ENCODE measurements around the gene OR2B3. TPM values are rescaled to one million over a fixed set of nuclear protein-coding genes. Genes with fewer than 3 reads are reported as not detected.
"Not testable (repeated sequence)": the region's sequence is repeated elsewhere in the genome, so short reads cannot be mapped to it uniquely, and the experiment has no call there.

The OR2B3 gene, protein sequence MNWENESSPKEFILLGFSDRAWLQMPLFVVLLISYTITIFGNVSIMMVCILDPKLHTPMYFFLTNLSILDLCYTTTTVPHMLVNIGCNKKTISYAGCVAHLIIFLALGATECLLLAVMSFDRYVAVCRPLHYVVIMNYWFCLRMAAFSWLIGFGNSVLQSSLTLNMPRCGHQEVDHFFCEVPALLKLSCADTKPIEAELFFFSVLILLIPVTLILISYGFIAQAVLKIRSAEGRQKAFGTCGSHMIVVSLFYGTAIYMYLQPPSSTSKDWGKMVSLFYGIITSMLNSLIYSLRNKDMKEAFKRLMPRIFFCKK
- total RNA-seq (2014; rRNA removed; shearing (Covaris generic)), result not detected in 2 replicates
- not detected in 2 replicates for polyA plus RNA-seq (2016; fragmentation: Nextera tagmentation; extraction: Ambion mirVana)

- Histone ChIP-seq H4K20me1 (ENCODE audit: insufficient read depth) (no peaks in the 10 kb centered on the region), H3K36me3 (ENCODE audit: low read depth) (no peaks in the 10 kb centered on the region), H3K27me3 (replicated peaks; ENCODE audit: insufficient read depth) (no peaks in the 10 kb centered on the region), H3K9me2 (ENCODE audit: insufficient read depth) (no peaks in the 10 kb centered on the region), H3K4me1 (ENCODE audit: insufficient read depth) (no peaks in the 10 kb centered on the region), H3K4me2 (ENCODE audit: unreplicated experiment) (no peak within 1 kb of the TSS), H3K9ac (no peak within 1 kb of the TSS), H2AFZ (no peak within 1 kb of the TSS), H3K9me3 (ENCODE audit: low read depth) (no peaks in the 10 kb centered on the region), H3F3A (ENCODE audit: insufficient read depth) (no peaks in the 10 kb centered on the region), H3K79me2 (ENCODE audit: insufficient read depth) (no peaks in the 10 kb centered on the region), H3K27ac (no peak within 1 kb of the TSS), H3K4me3 (no peak within 1 kb of the TSS)
- WGBS, 2 experiments (ENCODE audit: low coverage in 1 of 2, low lambda C conversion rate in 2 of 2, missing lambda C conversion rate in 2 of 2), result 40 to 42% methylated on average over 1 of the region's 1 CpG
- in situ Hi-C loops (cut with MboI), result no loop called here
- DNase-seq, result no peak
- no peak for TF ChIP-seq EZH2 (IDR thresholded peaks at IDR 0.05; ENCODE audit: insufficient read depth, poor library complexity, severe bottlenecking)
Measured at GRCh38 chr6:29087213-29087612, at the start of gene OR2B3. Gene OR2B3 (minus strand): TSS chr6:29087313. CDS start chr6:29087248, 65 bp downstream.

- Histone ChIP-seq H3K27me3 (replicated peaks; ENCODE audit: insufficient read depth) (no peaks in the 10 kb centered on the region), H2AFZ (no peak overlapping the region), H4K20me1 (ENCODE audit: insufficient read depth) (no peaks in the 10 kb centered on the region), H3K9me2 (ENCODE audit: insufficient read depth) (no peaks in the 10 kb centered on the region), H3K36me3 (ENCODE audit: low read depth) (no peaks in the 10 kb centered on the region), H3K4me3 (no peak overlapping the region), H3F3A (ENCODE audit: insufficient read depth) (no peaks in the 10 kb centered on the region), H3K9me3 (ENCODE audit: low read depth) (no peaks in the 10 kb centered on the region), H3K9ac (no peak overlapping the region), H3K4me1 (ENCODE audit: insufficient read depth) (no peaks in the 10 kb centered on the region), H3K4me2 (ENCODE audit: unreplicated experiment) (no peak overlapping the region), H3K27ac (no peak overlapping the region), H3K79me2 (ENCODE audit: insufficient read depth) (no peaks in the 10 kb centered on the region)
- WGBS, 2 experiments (ENCODE audit: low coverage in 1 of 2, low lambda C conversion rate in 2 of 2, missing lambda C conversion rate in 2 of 2), result 8 to 48% methylated on average over 2 of the region's 2 CpGs
- TF ChIP-seq EZH2phosphoT487 (IDR thresholded peaks at IDR 0.05; ENCODE audit: insufficient read depth, low read depth), result no peak
- no peak for TF ChIP-seq EZH2 (IDR thresholded peaks at IDR 0.05; ENCODE audit: insufficient read depth, poor library complexity, severe bottlenecking)
- in situ Hi-C loops (cut with MboI), result no loop called here
- DNase-seq, result no peak
Measured at GRCh38 chr6:29131691-29132090, 44.6 kb upstream of the OR2B3 start.

GRCh38 chr6:29130644-29131043 is 43.5 kb upstream of the OR2B3 start:
- Histone ChIP-seq H3K36me3 (ENCODE audit: low read depth) (no peaks in the 10 kb centered on the region), H3K27me3 (replicated peaks; ENCODE audit: insufficient read depth) (no peaks in the 10 kb centered on the region), H3K79me2 (ENCODE audit: insufficient read depth) (no peaks in the 10 kb centered on the region), H3K4me1 (ENCODE audit: insufficient read depth) (no peaks in the 10 kb centered on the region), H3K27ac (no peak overlapping the region), H3K9me3 (ENCODE audit: low read depth) (no peaks in the 10 kb centered on the region), H3K9me2 (ENCODE audit: insufficient read depth) (no peaks in the 10 kb centered on the region), H3K4me2 (ENCODE audit: unreplicated experiment) (no peak overlapping the region), H3K4me3 (no peak overlapping the region), H3F3A (ENCODE audit: insufficient read depth) (no peaks in the 10 kb centered on the region), H2AFZ (no peak overlapping the region), H4K20me1 (ENCODE audit: insufficient read depth) (no peaks in the 10 kb centered on the region), H3K9ac (no peak overlapping the region)
- WGBS, 2 experiments (ENCODE audit: low coverage in 1 of 2, low lambda C conversion rate in 2 of 2, missing lambda C conversion rate in 2 of 2), result 33 to 53% methylated on average over 4 of the region's 4 CpGs
- no peak for DNase-seq
- TF ChIP-seq EZH2 (IDR thresholded peaks at IDR 0.05; ENCODE audit: insufficient read depth, poor library complexity, severe bottlenecking) (no peak), EZH2phosphoT487 (IDR thresholded peaks at IDR 0.05; ENCODE audit: insufficient read depth, low read depth) (no peak)
- in situ Hi-C loops (cut with MboI), result no loop called here

- 16 to 30% methylated on average over 13 to 15 of the region's 15 CpGs for WGBS, 2 experiments (ENCODE audit: low coverage in 1 of 2, low lambda C conversion rate in 2 of 2, missing lambda C conversion rate in 2 of 2)
- Histone ChIP-seq H3K36me3 (ENCODE audit: low read depth) (no peaks in the 10 kb centered on the region), H2AFZ (no peak overlapping the region), H3K4me1 (ENCODE audit: insufficient read depth) (no peaks in the 10 kb centered on the region), H3K27me3 (replicated peaks; ENCODE audit: insufficient read depth) (no peaks in the 10 kb centered on the region), H3F3A (ENCODE audit: insufficient read depth) (no peaks in the 10 kb centered on the region), H4K20me1 (ENCODE audit: insufficient read depth) (no peaks in the 10 kb centered on the region), H3K27ac (no peak overlapping the region), H3K4me3 (no peak overlapping the region), H3K9me3 (ENCODE audit: low read depth) (no peaks in the 10 kb centered on the region), H3K4me2 (ENCODE audit: unreplicated experiment) (no peak overlapping the region), H3K9ac (no peak overlapping the region), H3K9me2 (ENCODE audit: insufficient read depth) (no peaks in the 10 kb centered on the region), H3K79me2 (ENCODE audit: insufficient read depth) (no peaks in the 10 kb centered on the region)
- DNase-seq, result no peak
- in situ Hi-C loops (cut with MboI), result no loop called here
- TF ChIP-seq EZH2 (IDR thresholded peaks at IDR 0.05; ENCODE audit: insufficient read depth, poor library complexity, severe bottlenecking) (no peak), EZH2phosphoT487 (IDR thresholded peaks at IDR 0.05; ENCODE audit: insufficient read depth, low read depth) (no peak)
Measured at GRCh38 chr6:29129326-29130012, 42.4 kb upstream of the OR2B3 start.

GRCh38 chr6:29114964-29115363 is 27.9 kb upstream of the OR2B3 start:
- H4K20me1 ChIP-seq (ENCODE audit: insufficient read depth); H3K27me3 ChIP-seq (replicated peaks; ENCODE audit: insufficient read depth); H3K9me2 ChIP-seq (ENCODE audit: insufficient read depth); H3K27ac ChIP-seq; H2AFZ ChIP-seq; H3K4me3 ChIP-seq; H3K4me1 ChIP-seq (ENCODE audit: insufficient read depth); H3F3A ChIP-seq (ENCODE audit: insufficient read depth); DNase-seq; H3K9ac ChIP-seq; in situ Hi-C loops (cut with MboI); H3K4me2 ChIP-seq (ENCODE audit: unreplicated experiment); H3K79me2 ChIP-seq (ENCODE audit: insufficient read depth); H3K9me3 ChIP-seq (ENCODE audit: low read depth); H3K36me3 ChIP-seq (ENCODE audit: low read depth): not testable (repeated sequence)
- WGBS, 2 experiments (ENCODE audit: low coverage in 1 of 2, low lambda C conversion rate in 2 of 2, missing lambda C conversion rate in 2 of 2), result 48 to 82% methylated on average over 1 to 3 of the region's 3 CpGs
